ENCODE measurements around the gene ITGBL1.

GRCh38 chr13:101511161-101511560, 58.7 kb downstream of the ITGBL1 start:
- TF ChIP-seq CTCF (IDR thresholded peaks at IDR 0.05) (no peak), POLR2AphosphoS5 (IDR thresholded peaks at IDR 0.05) (no peak), POLR2A (IDR thresholded peaks at IDR 0.05) (no peak)
